NCI-H187 treated with DMSO at 0.1 percent for 48 hours (cell line): ENCODE results near the gene SCML1.

Experiments used
- DNase-seq: peaks from one replicate; lab custom pipeline; 2025; lab: John Stamatoyannopoulos, UW

The SCML1 gene

DNA sequence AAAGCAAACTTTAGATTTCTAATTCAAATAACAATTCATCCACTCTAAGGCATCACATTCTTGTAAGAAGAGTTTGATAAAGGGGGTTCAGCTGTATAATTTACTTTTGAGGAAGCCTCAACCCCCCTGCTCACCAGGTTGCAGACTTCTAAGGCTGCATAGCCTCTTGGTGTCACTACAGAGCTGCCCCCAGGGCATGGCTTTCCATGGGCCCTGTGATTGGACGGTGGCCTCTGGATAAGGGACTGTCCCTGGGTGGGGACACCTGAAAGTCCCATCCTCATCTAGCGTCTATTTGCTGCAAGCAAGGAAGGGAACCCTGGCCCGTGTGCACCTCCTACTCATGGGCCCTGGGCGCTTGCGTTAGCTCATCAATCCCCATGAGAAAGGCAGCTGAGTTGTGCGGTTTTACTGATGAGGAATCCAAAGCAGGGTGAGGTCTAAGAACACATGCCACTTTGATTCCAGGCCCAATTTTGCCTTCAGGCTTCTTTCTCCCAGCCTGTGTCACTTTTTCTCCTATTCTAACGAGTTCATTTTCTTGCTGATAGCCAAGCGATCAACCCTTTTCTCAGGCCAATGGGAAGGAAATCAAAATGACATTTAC, 51.8 kb downstream of the SCML1 start:
- no peak for DNase-seq

DNA sequence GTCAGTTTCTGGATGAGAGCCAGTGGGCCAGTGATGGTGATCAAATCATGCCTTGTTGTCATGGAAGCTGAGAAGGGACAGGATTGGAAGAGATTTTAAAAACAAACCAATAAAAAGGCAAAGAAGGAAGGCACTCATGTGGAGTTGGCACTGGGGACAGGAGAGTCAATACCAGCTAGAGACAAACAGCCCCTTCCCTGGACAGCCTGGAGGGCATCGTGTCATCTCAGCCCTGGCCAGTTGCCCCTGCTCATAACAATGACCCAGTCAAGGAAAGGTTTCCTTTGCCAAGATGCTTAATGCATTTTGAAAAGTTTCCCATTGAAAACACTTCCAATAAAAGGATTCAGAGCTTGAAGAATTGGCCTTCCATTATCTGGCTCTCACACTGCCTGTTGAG, 55.5 kb downstream of the SCML1 start:
- DNase-seq, result no peak

DNA sequence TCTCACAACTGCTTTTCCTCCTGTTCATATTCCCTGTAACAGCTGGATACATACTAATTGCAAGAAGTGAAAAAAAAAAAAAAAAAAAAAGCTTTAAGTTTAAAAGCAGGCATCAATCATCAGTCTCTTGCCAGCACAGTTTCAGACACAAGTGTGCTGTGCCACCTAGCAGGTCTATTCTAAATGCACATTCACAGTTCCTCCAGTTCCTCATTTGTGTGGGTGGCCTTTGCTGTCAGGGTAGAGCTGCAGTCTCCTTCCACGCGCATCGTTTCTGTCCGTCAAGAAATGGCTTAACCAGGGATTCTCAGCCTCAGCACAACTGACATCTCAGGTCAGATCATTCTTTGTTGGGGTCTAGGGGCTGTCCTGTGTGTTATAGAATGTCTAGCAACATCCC, 61.6 kb downstream of the SCML1 start:
- no peak for DNase-seq

DNA sequence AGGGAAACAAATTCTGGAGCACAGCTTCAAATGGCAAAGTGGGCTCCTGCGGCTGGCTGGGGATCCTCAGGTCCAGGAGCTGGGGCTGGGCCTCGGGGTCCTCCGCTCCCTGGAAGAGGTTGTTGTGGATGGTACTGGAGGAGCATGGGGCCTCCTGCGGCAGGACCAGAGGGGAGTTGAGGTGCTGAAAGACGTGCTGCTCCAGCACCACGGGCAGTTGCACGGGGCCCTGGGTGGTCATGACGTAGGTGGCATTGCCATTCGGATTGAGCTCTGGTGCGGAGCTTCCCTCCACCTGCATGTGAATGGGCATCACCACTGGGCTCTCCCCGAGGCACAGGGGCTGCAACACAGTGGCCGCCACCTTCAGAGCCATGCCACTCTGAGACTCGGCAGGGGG, 64.1 kb downstream of the SCML1 start:
- DNase-seq, result no peak

DNA sequence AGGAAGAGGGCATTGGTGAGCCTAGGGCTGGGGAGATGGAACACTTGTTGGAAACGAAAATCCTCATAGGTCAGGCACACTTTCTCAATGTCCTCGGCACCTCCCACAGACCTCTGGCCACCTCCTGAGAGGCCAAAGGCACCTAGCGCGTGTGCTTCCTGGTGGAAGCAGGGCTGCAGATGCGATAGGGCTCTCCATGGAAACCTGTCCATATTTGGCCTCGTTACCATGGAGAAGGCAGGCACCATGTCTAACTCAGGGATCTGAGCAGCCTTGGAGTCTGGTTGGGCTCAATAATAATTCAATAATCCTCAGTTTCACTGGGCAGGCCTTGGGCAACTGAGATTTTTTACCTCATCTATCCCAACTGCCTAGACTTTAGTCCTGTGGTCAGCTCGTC, 65.5 kb downstream of the SCML1 start:
- no peak for DNase-seq

DNA sequence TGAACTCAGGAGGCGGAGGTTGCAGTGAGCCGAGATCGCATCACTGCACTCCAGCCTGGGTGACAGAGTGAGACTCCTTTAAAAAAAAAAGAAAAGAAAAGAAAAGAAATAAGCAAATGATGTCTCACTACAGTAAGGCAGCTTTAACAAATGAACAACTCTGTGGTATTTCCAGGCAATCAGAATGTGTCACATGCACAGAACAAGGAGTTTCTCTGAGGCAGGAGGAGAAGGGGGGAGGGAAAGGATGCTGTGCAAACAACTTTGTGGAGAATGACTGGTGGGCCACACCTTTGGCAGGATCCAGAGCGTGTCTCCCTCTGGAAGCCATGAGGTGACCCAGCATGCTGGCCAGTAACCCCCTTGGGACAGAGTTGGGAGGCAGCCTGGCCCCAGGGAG, 66.2 kb downstream of the SCML1 start:
- no peak for DNase-seq
